Endometrial microvascular endothelial cells (primary cell): Measurements from ENCODE around the gene PLA2G4F. TPM values are rescaled to one million over a fixed set of nuclear protein-coding genes. Genes with fewer than 3 reads are reported as not detected.

Experiments
- total RNA-seq: library from RNA; depleted of rRNA; stranded (reverse); fragments of >200 nt; gene quantifications from one replicate; pipeline ENCODE4 v1.2.3, GENCODE V29; 2015; ENCODE audit errors: inconsistent ontology term

PLA2G4F gene
- total RNA-seq, 1 donor from 2014 or later = not detected

Other genes with a start within 250 kb of the PLA2G4F start
- 168 TPM for gene EHD4, start 184.1 kb downstream of the PLA2G4F start, total RNA-seq
- not detected for gene PLA2G4E, start 135.6 kb downstream of the PLA2G4F start, total RNA-seq
- gene PLA2G4D, start 62.1 kb downstream of the PLA2G4F start, total RNA-seq = not detected
- 28.2 TPM for gene VPS39, start 51.7 kb upstream of the PLA2G4F start, total RNA-seq
- 11.1 TPM for gene GANC, start 116.6 kb upstream of the PLA2G4F start, total RNA-seq
- gene TMEM87A, start 116.8 kb upstream of the PLA2G4F start, total RNA-seq = 35.3 TPM
- 0.09 TPM for gene CAPN3, start 202.9 kb upstream of the PLA2G4F start, total RNA-seq